LNCaP clone FGC (cell line): ENCODE results near the gene MYL12A.
"Not testable (repeated sequence)": the region's sequence is repeated elsewhere in the genome, so short reads cannot be mapped to it uniquely, and the experiment has no call there.

ENCODE experiments used
- DNase-seq: peaks from one replicate; pipeline ENCODE4 v3.0.0-alpha.2; 2011; ENCODE audit warnings: low read depth
- H3K4me3 ChIP-seq: 2 replicates; pipeline ENCODE4 v1.5.1; 2011; ENCODE audit warnings: mild to moderate bottlenecking, low read depth, low read length, control low read depth
- TF ChIP-seq, protein P1 (sequence below): IDR thresholded peaks from 2 replicates; pipeline ENCODE4 v1.5.1; 2012; ENCODE audit warnings: mild to moderate bottlenecking; ENCODE audit not compliant: control insufficient read depth, insufficient read depth; ENCODE audit errors: extremely low read depth

MYL12A gene

DNA sequence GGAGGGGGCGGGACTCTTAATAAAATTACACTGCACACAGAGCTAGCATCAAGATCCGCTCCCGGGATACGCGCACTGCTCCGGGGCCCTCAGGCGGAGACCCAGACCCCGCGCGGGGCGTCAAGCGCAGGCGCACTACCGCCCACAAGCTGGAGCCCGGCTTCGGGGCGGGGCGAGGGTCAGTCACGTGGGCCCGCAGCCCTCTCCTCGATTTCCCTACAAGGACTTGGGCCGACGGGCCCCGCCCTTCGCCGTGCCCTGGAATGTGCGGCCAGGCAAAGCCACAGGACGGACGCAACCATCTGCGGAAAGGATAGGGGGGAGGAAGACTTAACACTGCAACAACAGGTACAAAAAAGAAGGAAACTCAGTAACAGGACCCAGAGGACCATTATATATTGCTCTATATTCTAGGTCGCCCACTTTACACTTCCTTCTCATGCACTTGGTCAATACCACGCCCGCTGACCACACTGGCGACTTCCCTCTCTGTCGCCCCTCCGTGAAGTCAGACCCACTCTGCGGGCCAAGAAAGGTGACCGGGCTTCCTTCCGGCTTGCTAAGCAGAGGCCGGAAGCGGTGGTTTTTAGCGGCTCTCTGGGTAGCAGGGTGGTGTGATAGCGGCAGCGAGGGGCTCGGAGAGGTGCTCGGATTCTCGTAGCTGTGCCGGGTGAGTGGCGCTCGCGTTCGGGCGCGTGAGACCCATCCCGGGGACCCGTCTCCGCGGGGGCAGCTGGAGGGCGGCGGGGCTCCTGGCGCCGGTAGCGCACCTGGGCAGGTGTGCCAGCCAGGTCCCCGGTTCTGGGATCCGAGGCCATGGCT, at the start of gene MYL12A:
MYL12A (plus strand) TSS at position 562 of the 822 bp plus-strand sequence. CDS start 5,447 bp downstream, outside the sequence.
- peak within 1 kb of the TSS; percentile 71 for H3K4me3 ChIP-seq
- TF ChIP-seq, protein P1, sequence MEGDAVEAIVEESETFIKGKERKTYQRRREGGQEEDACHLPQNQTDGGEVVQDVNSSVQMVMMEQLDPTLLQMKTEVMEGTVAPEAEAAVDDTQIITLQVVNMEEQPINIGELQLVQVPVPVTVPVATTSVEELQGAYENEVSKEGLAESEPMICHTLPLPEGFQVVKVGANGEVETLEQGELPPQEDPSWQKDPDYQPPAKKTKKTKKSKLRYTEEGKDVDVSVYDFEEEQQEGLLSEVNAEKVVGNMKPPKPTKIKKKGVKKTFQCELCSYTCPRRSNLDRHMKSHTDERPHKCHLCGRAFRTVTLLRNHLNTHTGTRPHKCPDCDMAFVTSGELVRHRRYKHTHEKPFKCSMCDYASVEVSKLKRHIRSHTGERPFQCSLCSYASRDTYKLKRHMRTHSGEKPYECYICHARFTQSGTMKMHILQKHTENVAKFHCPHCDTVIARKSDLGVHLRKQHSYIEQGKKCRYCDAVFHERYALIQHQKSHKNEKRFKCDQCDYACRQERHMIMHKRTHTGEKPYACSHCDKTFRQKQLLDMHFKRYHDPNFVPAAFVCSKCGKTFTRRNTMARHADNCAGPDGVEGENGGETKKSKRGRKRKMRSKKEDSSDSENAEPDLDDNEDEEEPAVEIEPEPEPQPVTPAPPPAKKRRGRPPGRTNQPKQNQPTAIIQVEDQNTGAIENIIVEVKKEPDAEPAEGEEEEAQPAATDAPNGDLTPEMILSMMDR: no peak
- peak; percentile 98 for DNase-seq

DNA sequence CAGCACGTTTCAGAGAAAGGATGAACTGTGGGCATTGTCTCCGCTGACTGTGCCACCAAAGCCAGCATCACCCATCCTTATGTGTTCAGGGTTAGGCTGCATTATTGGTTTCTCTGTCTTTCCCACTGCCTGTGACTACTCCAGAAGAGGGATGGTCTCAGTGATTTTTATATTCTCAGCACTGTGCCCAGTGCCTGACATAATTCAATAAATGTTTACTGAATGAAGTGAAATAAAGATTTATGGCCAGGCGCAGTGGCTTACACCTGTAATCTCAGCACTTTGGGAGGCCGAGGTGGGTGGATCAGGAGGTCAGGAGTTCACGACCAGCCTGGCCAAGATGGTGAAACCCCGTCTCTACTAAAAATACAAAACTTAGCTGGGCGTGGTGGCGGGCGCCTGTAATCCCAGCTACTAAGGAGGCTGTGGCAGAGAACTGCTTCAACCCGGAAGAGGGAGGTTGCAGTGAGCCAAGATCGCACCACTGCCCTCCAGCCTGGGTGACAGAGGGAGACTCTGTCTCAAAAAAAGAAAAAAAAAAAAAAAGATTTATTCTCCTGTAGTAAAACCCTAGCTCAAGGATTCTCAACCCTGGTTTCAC, 49.2 kb upstream of the MYL12A start:
- not testable (repeated sequence) for H3K4me3 ChIP-seq, DNase-seq

DNA sequence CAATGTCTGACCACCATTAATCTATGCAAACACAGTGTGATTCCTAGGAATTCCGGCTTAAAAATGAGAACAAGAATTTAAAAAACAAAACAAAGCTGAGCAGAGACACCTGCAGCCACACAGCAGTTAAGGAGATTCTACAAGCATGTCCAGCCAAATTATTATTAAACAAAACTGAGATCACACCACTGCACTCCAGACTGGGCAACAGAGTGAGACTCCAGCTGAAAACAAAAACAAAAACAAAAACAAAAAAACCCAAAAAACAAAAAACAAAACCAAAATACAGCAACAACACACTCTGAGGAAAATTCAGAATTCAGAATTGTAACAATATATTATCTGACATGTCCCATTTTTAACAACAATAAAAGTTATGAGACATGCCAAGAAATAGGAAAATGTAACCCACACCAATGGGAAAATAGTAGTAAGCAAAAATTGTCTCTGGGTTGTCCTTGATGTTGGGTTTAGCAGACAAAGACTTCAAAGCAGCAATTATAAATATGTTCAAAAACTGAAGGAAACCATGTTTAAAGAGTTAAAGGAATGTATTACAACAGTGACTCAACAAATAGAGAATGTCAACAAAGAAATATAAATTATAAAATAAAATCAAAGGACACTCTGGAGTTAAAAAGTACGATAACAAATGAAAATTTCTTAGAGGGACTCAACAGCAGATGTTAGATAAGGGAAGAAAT, 47.5 kb upstream of the MYL12A start:
- TF ChIP-seq, protein P1: no peak
- H3K4me3 ChIP-seq: no peak overlapping the region
- DNase-seq: no peak

DNA sequence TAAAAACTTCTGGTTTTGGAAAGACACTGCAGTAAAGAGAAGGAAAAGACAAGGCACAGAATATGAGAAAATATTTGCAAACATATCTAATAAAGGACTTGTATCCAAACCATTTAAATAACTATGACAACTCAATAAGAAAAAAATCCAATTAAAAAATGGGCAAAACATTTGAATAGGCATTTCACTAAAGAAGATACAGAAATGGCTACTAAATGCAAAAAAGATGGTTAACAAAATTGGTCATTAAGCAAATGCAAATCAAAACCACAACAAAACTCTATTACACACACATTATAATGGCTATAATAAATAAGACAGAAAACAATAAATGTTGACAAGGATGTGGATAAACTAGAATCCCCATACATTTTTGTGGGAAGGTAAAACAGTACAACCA, 42.4 kb upstream of the MYL12A start:
- H3K4me3 ChIP-seq: no peak overlapping the region
- TF ChIP-seq, protein P1: no peak
- DNase-seq: no peak

DNA sequence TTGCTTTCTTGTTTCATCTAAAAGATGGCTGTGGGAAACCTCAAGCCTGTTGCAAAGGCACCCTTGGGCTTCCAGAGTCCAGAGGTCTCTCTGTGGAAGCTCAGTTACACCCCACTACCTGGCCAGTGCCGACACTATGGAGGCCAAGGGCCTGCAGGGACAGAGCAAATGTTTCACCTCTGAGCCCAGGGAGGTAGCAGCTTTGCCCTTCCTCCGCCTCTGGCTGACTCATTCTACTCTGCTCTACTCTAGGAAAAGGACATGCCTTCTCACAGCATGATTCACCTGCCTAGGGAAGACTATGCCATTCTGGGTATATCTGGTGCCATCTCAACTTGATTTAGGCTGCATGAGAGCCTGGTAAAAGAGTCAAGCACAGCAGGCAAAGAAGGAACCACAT, 40.0 kb upstream of the MYL12A start:
- H3K4me3 ChIP-seq: no peak overlapping the region
- TF ChIP-seq, protein P1: no peak
- no peak for DNase-seq

DNA sequence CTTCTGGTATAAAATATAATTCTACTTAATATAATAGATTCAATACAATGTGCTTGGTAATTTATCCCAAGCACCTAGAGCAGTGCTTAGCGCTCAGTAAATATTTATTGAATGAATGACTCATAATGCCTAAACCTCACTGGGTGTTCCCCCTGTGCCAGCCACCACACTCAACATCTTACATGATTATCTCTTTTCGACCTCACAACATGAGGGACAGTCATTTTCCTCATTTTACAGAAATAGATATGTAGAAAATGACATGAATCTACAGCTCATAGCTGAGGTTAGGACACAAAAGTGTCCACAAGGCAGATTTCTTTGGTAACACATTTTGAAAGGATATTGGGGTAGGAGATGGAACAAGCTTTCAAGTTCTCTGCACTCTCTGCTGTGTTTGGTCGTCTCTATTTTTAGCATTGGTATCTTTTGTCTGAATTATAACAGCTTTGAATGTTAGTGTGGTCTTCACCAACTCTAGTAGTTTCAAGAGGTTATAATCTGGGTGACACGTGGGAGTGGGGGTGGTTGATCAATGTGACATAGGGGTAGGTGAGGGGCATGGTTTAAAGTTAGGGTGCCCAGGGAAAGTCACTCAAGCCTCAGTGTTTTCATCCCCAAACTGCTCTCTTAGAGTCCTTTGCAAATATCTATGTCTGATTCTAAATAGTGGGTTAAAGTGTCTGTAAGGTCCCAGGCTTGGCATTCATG, 37.6 kb upstream of the MYL12A start:
- TF ChIP-seq, protein P1: no peak
- no peak for DNase-seq
- H3K4me3 ChIP-seq: no peak overlapping the region

DNA sequence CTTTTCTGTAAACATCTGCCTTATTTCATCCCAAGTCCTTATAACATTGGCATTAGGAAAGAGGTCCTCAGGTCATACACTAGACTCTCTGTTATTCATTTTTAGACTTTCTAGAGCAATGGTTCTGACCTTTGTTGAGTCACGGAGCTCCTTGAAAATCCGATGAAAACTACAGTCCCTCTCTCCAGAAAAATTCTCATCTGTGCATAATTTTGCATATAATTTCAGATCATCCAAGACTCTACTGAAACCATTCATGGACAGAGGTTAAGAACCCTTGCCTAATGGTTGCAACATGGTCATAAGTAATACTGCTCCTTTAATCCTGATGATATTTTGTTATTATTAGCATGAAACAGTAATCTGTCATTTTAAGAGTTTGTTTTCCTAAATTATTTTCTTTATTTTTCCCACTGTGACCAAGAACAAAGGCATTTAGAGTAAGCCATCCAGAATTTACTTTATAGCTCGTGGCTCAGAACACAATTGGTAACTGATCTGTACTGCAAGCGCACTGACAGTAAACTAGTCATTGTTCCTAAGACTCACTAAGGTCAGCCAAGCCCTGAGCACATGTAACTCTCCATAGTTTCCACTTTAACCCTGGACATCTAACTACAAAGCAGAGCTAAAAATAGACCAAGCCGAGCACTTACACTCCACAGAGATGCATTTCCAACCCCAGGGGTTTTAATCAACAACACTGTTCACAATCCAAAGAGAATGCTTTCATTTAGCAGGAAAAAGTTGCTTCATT, 36.2 kb upstream of the MYL12A start:
- TF ChIP-seq, protein P1: no peak
- no peak overlapping the region for H3K4me3 ChIP-seq
- DNase-seq: no peak
